ENCODE results near the gene SLC25A4.

The SLC25A4 gene

GRCh38 chr4:185099940-185100339 lies 43.1 kb upstream of the SLC25A4 start:
- no peak for TF ChIP-seq CREB1 (IDR thresholded peaks at IDR 0.05; ENCODE audit: low read depth)
- TF ChIP-seq MAX (IDR thresholded peaks at IDR 0.05): no peak
- no peak for TF ChIP-seq TCF12 (IDR thresholded peaks at IDR 0.05; ENCODE audit: low read depth)
- TF ChIP-seq EP300 (IDR thresholded peaks at IDR 0.05; ENCODE audit: borderline replicate concordance): no peak
- no peak for TF ChIP-seq CEBPB (IDR thresholded peaks at IDR 0.05)
- no peak for TF ChIP-seq EGR1 (IDR thresholded peaks at IDR 0.05)

GRCh38 chr4:185100423-185100822 lies 42.6 kb upstream of the SLC25A4 start:
- TF ChIP-seq YY1 (IDR thresholded peaks at IDR 0.05; ENCODE audit: low read depth) (no peak), CREB1 (IDR thresholded peaks at IDR 0.05; ENCODE audit: low read depth) (no peak), EGR1 (IDR thresholded peaks at IDR 0.05) (no peak), TEAD4 (IDR thresholded peaks at IDR 0.05) (no peak), CEBPB (IDR thresholded peaks at IDR 0.05) (no peak), NFIC (IDR thresholded peaks at IDR 0.05) (no peak), USF1 (IDR thresholded peaks at IDR 0.05) (no peak), ZBTB7A (IDR thresholded peaks at IDR 0.05; ENCODE audit: low read depth) (no peak), TAF1 (IDR thresholded peaks at IDR 0.05; ENCODE audit: low read depth) (no peak), MAX (IDR thresholded peaks at IDR 0.05) (no peak), RAD21 (IDR thresholded peaks at IDR 0.05; ENCODE audit: low read depth) (no peak), FOXM1 (IDR thresholded peaks at IDR 0.05; ENCODE audit: borderline replicate concordance, low read depth) (no peak), EP300 (IDR thresholded peaks at IDR 0.05; ENCODE audit: borderline replicate concordance) (no peak), REST (IDR thresholded peaks at IDR 0.05; ENCODE audit: low read depth) (no peak), TCF12 (IDR thresholded peaks at IDR 0.05; ENCODE audit: low read depth) (no peak)

GRCh38 chr4:185101354-185101890 lies 41.6 kb upstream of the SLC25A4 start:
- TF ChIP-seq NFIC (IDR thresholded peaks at IDR 0.05) (no peak), YY1 (IDR thresholded peaks at IDR 0.05; ENCODE audit: low read depth) (no peak), EGR1 (IDR thresholded peaks at IDR 0.05) (no peak), RAD21 (IDR thresholded peaks at IDR 0.05; ENCODE audit: low read depth) (no peak), MAX (IDR thresholded peaks at IDR 0.05) (no peak)

- TF ChIP-seq FOXM1 (IDR thresholded peaks at IDR 0.05; ENCODE audit: borderline replicate concordance, low read depth) (no peak), MAX (IDR thresholded peaks at IDR 0.05) (no peak), YY1 (IDR thresholded peaks at IDR 0.05; ENCODE audit: low read depth) (no peak), EP300 (IDR thresholded peaks at IDR 0.05; ENCODE audit: borderline replicate concordance) (no peak), CREB1 (IDR thresholded peaks at IDR 0.05; ENCODE audit: low read depth) (no peak), ZBTB7A (IDR thresholded peaks at IDR 0.05; ENCODE audit: low read depth) (no peak), USF1 (IDR thresholded peaks at IDR 0.05) (no peak), CEBPB (IDR thresholded peaks at IDR 0.05) (no peak), NFIC (IDR thresholded peaks at IDR 0.05) (no peak), TEAD4 (IDR thresholded peaks at IDR 0.05) (no peak), RAD21 (IDR thresholded peaks at IDR 0.05; ENCODE audit: low read depth) (no peak), EGR1 (IDR thresholded peaks at IDR 0.05) (no peak), REST (IDR thresholded peaks at IDR 0.05; ENCODE audit: low read depth) (no peak), TAF1 (IDR thresholded peaks at IDR 0.05; ENCODE audit: low read depth) (no peak), TCF12 (IDR thresholded peaks at IDR 0.05; ENCODE audit: low read depth) (no peak)
These were observed 38.3 kb upstream of the SLC25A4 start for GRCh38 chr4:185104733-185105132.

- TF ChIP-seq FOXM1 (IDR thresholded peaks at IDR 0.05; ENCODE audit: borderline replicate concordance, low read depth) (no peak), TAF1 (IDR thresholded peaks at IDR 0.05; ENCODE audit: low read depth) (no peak), RAD21 (IDR thresholded peaks at IDR 0.05; ENCODE audit: low read depth) (no peak), YY1 (IDR thresholded peaks at IDR 0.05; ENCODE audit: low read depth) (no peak), EGR1 (IDR thresholded peaks at IDR 0.05) (no peak), MAX (IDR thresholded peaks at IDR 0.05) (no peak), TEAD4 (IDR thresholded peaks at IDR 0.05) (no peak), REST (IDR thresholded peaks at IDR 0.05; ENCODE audit: low read depth) (no peak), CEBPB (IDR thresholded peaks at IDR 0.05) (no peak), NFIC (IDR thresholded peaks at IDR 0.05) (no peak), CREB1 (IDR thresholded peaks at IDR 0.05; ENCODE audit: low read depth) (no peak), EP300 (IDR thresholded peaks at IDR 0.05; ENCODE audit: borderline replicate concordance) (no peak), USF1 (IDR thresholded peaks at IDR 0.05) (no peak), TCF12 (IDR thresholded peaks at IDR 0.05; ENCODE audit: low read depth) (no peak), ZBTB7A (IDR thresholded peaks at IDR 0.05; ENCODE audit: low read depth) (no peak)
These were observed 36.7 kb upstream of the SLC25A4 start for GRCh38 chr4:185106353-185106752.
